Progenitor cell of endocrine pancreas (in vitro differentiated cells): Measurements from ENCODE around the gene FAM120C. TPM values are rescaled to one million over a fixed set of nuclear protein-coding genes. Genes with fewer than 3 reads are reported as not detected.
A peak's percentile ranks its signal among the peaks of the same experiment; 100 is the strongest.

Experiments
- DNase-seq: peaks from one replicate; pipeline ENCODE4 v3.0.0; 2021; ENCODE audit warnings: low spot score; ENCODE audit not compliant: unreplicated experiment
- H3K27ac Mint-ChIP-seq: 2 replicates; pipeline ENCODE4 v1.8.0; 2021; ENCODE audit warnings: mild to moderate bottlenecking, moderate library complexity, mixed read lengths
- H3K27me3 Mint-ChIP-seq: 2 replicates; pipeline ENCODE4 v1.8.0; 2021; ENCODE audit warnings: mixed read lengths
- H3K36me3 Mint-ChIP-seq: 2 replicates; pipeline ENCODE4 v1.8.0; 2022; ENCODE audit warnings: mixed read lengths; ENCODE audit not compliant: insufficient read depth
- H3K4me1 Mint-ChIP-seq: 2 replicates; pipeline ENCODE4 v1.8.0; 2021; ENCODE audit warnings: low read depth, mixed read lengths
- H3K4me3 Mint-ChIP-seq: 2 replicates; pipeline ENCODE4 v1.8.0; 2021; ENCODE audit warnings: low read depth, mild to moderate bottlenecking, moderate library complexity, mixed read lengths
- H3K9me3 Mint-ChIP-seq: 2 replicates; pipeline ENCODE4 v1.8.0; 2021; ENCODE audit warnings: low read depth, mixed read lengths
- total RNA-seq: library from RNA; stranded (reverse); gene quantifications from 2 replicates; pipeline ENCODE4 v1.2.1, GENCODE V29; 2021
- TF ChIP-seq, protein P1 (sequence below): fragments of 200-600 bp; sonication (generic); IDR thresholded peaks from one replicate; pipeline ENCODE4 v1.5.0; 2021; ENCODE audit warnings: antibody characterized with exemption, mild to moderate bottlenecking; ENCODE audit not compliant: unreplicated experiment

The FAM120C gene
- total RNA-seq, 1 donor from 2014 or later, result 12.4 TPM

DNA sequence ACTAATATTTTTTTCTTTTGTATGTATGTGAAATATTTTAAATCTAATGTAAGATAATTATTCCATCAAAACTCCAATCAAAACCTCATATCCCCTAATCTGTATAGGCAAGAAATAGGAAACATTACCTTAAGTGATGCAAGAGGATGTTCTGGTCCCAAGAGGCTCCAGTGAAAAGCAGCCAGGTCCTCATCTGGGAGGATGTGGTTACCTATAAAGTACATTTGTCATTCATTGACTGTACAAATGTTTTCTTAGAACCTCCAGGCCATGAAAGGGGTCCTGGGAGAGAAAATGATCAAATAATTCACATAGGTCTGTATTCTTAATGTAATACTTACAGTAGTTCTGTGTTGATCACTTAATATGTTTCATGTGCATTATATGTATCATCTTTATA, 25.5 kb downstream of the FAM120C start:
- peaks cover 11% of the 10 kb centered on the region for H3K9me3 Mint-ChIP-seq
- no peak overlapping the region for H3K27ac Mint-ChIP-seq
- no peak overlapping the region for H3K4me3 Mint-ChIP-seq
- TF ChIP-seq, protein P1, sequence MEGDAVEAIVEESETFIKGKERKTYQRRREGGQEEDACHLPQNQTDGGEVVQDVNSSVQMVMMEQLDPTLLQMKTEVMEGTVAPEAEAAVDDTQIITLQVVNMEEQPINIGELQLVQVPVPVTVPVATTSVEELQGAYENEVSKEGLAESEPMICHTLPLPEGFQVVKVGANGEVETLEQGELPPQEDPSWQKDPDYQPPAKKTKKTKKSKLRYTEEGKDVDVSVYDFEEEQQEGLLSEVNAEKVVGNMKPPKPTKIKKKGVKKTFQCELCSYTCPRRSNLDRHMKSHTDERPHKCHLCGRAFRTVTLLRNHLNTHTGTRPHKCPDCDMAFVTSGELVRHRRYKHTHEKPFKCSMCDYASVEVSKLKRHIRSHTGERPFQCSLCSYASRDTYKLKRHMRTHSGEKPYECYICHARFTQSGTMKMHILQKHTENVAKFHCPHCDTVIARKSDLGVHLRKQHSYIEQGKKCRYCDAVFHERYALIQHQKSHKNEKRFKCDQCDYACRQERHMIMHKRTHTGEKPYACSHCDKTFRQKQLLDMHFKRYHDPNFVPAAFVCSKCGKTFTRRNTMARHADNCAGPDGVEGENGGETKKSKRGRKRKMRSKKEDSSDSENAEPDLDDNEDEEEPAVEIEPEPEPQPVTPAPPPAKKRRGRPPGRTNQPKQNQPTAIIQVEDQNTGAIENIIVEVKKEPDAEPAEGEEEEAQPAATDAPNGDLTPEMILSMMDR, result no peak
- H3K36me3 Mint-ChIP-seq, result peaks cover 9% of the 10 kb centered on the region
- no peak for DNase-seq
- no peaks in the 10 kb centered on the region for H3K4me1 Mint-ChIP-seq
- H3K27me3 Mint-ChIP-seq, result no peaks in the 10 kb centered on the region

DNA sequence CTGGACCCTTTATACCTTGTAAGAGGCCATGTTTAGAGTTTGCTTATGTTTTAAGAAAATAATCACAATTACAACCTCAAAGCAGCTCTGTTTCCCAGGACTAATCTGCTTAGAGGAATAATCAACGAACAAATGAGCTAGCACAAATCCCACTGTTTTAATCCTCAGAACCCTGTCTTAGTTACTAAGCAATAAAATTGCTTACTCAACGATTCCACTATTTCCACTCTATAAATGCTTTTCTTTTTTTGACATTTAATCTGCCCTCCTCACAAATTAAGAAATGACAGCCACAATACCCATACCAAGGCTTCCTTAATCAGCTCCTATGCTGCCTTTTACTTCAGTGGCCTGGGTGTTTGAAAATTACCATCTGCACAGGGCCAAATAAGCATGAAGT, 48.8 kb downstream of the FAM120C start:
- Mint-ChIP-seq H3K4me3 (no peak overlapping the region), H3K27me3 (no peaks in the 10 kb centered on the region), H3K4me1 (no peaks in the 10 kb centered on the region), H3K9me3 (peaks cover 20% of the 10 kb centered on the region), H3K36me3 (peaks cover 17% of the 10 kb centered on the region), H3K27ac (no peak overlapping the region)
- DNase-seq, result no peak
- TF ChIP-seq, protein P1, result no peak

DNA sequence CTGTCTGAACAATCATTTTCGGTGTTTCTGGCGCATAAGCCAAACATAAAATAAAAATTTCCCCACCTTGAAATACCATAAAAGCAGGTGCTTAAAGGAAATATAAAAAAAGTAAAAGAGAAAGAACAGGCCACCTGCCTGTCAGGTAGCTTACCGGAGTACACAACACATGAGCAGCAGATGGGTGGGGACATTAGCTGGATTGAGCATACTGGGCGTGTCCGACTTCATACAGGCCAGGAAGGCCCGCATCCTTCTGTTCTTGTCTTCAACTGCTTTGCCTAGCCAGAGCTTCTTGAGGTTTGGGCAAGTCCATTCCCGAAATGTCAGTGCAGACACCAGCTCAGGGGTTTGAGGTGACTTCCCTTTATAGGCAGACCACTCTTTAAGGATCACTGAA, 66.7 kb downstream of the FAM120C start:
- Mint-ChIP-seq H3K4me3 (no peak overlapping the region), H3K9me3 (peaks cover 13% of the 10 kb centered on the region), H3K27me3 (no peaks in the 10 kb centered on the region), H3K4me1 (no peaks in the 10 kb centered on the region), H3K36me3 (peaks cover 4% of the 10 kb centered on the region), H3K27ac (no peak overlapping the region)
- no peak for DNase-seq
- TF ChIP-seq, protein P1, result no peak

DNA sequence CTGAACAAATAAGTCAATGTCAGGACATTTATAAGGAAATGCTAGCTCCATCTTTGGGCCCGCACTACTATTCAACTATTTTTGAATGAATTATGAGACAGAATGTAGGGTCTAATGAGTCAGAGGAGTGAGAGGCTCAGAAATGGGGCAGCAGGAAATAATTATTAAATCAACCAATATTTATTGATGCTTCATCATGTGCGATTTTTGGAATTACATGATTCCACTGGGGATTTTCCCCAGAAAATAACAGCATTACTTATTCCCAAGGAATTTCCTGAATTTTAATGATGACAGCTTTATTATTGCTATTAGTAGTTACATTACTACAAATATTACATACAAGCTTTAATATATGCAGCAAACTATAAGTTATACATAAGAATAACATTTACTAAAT, 89.5 kb downstream of the FAM120C start:
- no peak for DNase-seq
- Mint-ChIP-seq H3K27me3 (no peaks in the 10 kb centered on the region), H3K4me3 (no peak overlapping the region), H3K4me1 (peaks cover 3% of the 10 kb centered on the region), H3K27ac (no peak overlapping the region), H3K9me3 (peaks cover 12% of the 10 kb centered on the region), H3K36me3 (no peaks in the 10 kb centered on the region)
- TF ChIP-seq, protein P1, result no peak

DNA sequence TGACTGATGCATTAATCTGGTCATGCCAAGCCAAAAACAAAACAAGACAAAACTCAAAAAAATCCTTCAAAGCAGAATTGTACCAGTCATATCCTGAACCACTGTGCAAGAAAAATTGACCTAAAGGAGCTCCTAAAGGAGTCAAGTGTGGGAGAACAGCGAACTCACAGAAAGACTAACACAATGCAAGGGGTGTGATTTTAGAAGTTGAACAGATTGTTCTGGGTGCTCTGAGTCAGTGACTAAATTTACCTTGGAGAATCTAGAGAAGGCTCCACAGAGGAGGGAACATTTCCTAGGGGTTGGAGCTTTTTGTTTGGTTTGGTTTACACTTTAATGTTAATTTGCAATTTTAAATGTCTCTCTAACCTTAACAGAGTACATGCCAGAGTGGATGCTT, 89.9 kb downstream of the FAM120C start:
- no peaks in the 10 kb centered on the region for H3K27me3 Mint-ChIP-seq
- TF ChIP-seq, protein P1, result no peak
- no peaks in the 10 kb centered on the region for H3K36me3 Mint-ChIP-seq
- H3K4me3 Mint-ChIP-seq, result no peak overlapping the region
- DNase-seq, result no peak
- peak overlapping the region; percentile 19 for H3K27ac Mint-ChIP-seq
- peaks cover 3% of the 10 kb centered on the region for H3K4me1 Mint-ChIP-seq
- peaks cover 9% of the 10 kb centered on the region for H3K9me3 Mint-ChIP-seq
